ENCODE measurements around the gene PUM2. TPM values are rescaled to one million over a fixed set of nuclear protein-coding genes. Genes with fewer than 3 reads are reported as not detected.

Gene PUM2
- total and polyA plus RNA-seq, 2 of the 13 experiments (the other 11 are each of a cell fraction or from before 2014, with no cell fraction given) = 69.6 to 69.8 TPM

- Histone ChIP-seq H3K79me2 (ENCODE audit: insufficient read depth, low read length) (peaks cover 16% of the 10 kb centered on the region), H3K9me3 (ENCODE audit: low read length) (no peaks in the 10 kb centered on the region), H3K36me3 (replicated peaks in 1 of 2; ENCODE audit: control insufficient read depth in 1 of 2, insufficient read depth in 2 of 2, low read length in 2 of 2) (peaks cover 19 to 32% of the 10 kb centered on the region in 2 experiments), H4K20me1 (ENCODE audit: insufficient read depth, low read length) (no peaks in the 10 kb centered on the region), H2AFZ (ENCODE audit: low read length) (no peak overlapping the region), H3K4me1 (ENCODE audit: insufficient read depth, low read length) (peaks cover 63% of the 10 kb centered on the region), H3K4me3 (replicated peaks in 1 of 3; ENCODE audit: insufficient read depth in 1 of 3, low read depth in 2 of 3, low read length in 3 of 3) (no peak overlapping the region), H3K9ac (ENCODE audit: insufficient read depth, low read depth, low read length) (no peak overlapping the region), H3K27me3 (ENCODE audit: control insufficient read depth in 1 of 2, insufficient read depth in 2 of 2, low read length in 2 of 2) (no peaks in the 10 kb centered on the region), H3K4me2 (ENCODE audit: low read depth, low read length) (no peak overlapping the region), H3K27ac (ENCODE audit: extremely low read length, insufficient read depth, low read length) (peak overlapping the region; percentile 70)
- FAIRE-seq = no peak
- in situ Hi-C loops (cut with HindIII; ENCODE audit: extremely low pct_ligation_motif_present, low pct_unique_long_range_greater_than_20kb) = no loop called here
- peak; percentile 69; the same call in 1 of the 2 replicates for TF ChIP-seq HNRNPL (IDR thresholded peaks at IDR 0.05; ENCODE audit: low read depth, low read length)
- TF ChIP-seq ZNF619 (CRISPR knock-in tag; IDR thresholded peaks at IDR 0.05) = no peak
- TF ChIP-seq ZMYM3 (CRISPR knock-in tag; IDR thresholded peaks at IDR 0.05) = no peak
- TF ChIP-seq MXD3 (CRISPR knock-in tag; IDR thresholded peaks at IDR 0.05) = 0 out of 2 replicates have a peak, but pooled peaks have one; percentile 25
- TF ChIP-seq ZNF775 (CRISPR knock-in tag; IDR thresholded peaks at IDR 0.05; ENCODE audit: borderline replicate concordance) = no peak
- TF ChIP-seq ZNF567 (CRISPR knock-in tag; IDR thresholded peaks at IDR 0.05; ENCODE audit: borderline replicate concordance) = no peak
- no peak for TF ChIP-seq ZNF296 (CRISPR knock-in tag; conservative IDR thresholded peaks at IDR 0.05)
- TF ChIP-seq PAXIP1 (CRISPR knock-in tag; conservative IDR thresholded peaks at IDR 0.05) = no peak
- TF ChIP-seq ZNF839 (CRISPR knock-in tag; IDR thresholded peaks at IDR 0.05; ENCODE audit: borderline replicate concordance) = no peak
- TF ChIP-seq ZNF354B (CRISPR knock-in tag; IDR thresholded peaks at IDR 0.05) = no peak
- no peak for TF ChIP-seq SMAD3 (CRISPR knock-in tag; IDR thresholded peaks at IDR 0.05)
- no peak for TF ChIP-seq NFIB (CRISPR knock-in tag; IDR thresholded peaks at IDR 0.05; ENCODE audit: borderline replicate concordance)
- TF ChIP-seq PRMT3 (CRISPR knock-in tag; IDR thresholded peaks at IDR 0.05; ENCODE audit: borderline replicate concordance, low read depth) = no peak
- no peak for TF ChIP-seq SNRNP70 (IDR thresholded peaks at IDR 0.05; ENCODE audit: low read depth, low read length)
- no peak for TF ChIP-seq ZC3H13 (CRISPR knock-in tag; IDR thresholded peaks at IDR 0.05)
- intact Hi-C loops (cut with micrococcal nuclease; ENCODE audit: unreplicated experiment) = no loop called here
- BruUV-seq (replicated peaks) = no TSS peak
- POLR2A ChIA-PET = interaction anchor here (5.5 kb wide), 1 partner anchor 17 kb away, joined by 94 read pairs; the partner anchor contains the start of gene SDC1
- DNase-seq (ENCODE audit: low spot score) = no peak
- ATAC-seq = no peak
- 86% methylated on average over 10 of the region's 10 CpGs for WGBS (ENCODE audit: low lambda C conversion rate)
- CTCF ChIA-PET (ENCODE audit: low intra/inter-chr PET ratio, low total read pairs) = no interaction called here
These were observed 144.6 kb downstream of the PUM2 start for GRCh38 chr2:20205915-20206524.
